ENCODE results near the gene OR6C75.
"Not testable (repeated sequence)": the region's sequence is repeated elsewhere in the genome, so short reads cannot be mapped to it uniquely, and the experiment has no call there.

The OR6C75 gene

DNA sequence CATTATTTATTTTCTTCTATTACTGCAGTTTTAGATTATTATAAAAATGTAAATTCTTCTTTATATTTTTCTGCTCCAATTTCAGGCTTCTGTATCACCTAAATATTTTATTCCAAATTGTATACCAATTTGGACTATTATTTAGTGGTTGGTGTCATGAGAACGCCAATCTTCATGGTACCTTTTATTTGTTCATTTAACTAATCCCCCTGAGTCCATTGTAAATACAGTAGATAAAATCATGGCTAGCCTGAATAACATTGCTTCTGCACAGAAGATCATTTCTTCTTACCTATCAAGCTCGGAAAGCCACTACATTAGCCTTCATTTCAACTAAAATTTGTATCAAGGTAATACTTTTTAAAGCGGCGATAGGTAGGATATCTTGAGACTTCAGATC is at the start of gene OR6C75:
TSS of gene OR6C75 (plus strand) at position 301 of the 400 bp plus-strand sequence. CDS start 2,136 bp downstream, outside the sequence.
- DNase-seq: no peak

- DNase-seq: no peak
Measured at GRCh38 chr12:55314043-55314442, 48.7 kb upstream of the OR6C75 start, which contains the start of gene OR6C1. OR6C1 (plus strand) TSS chr12:55314343; CDS start chr12:55320600, 6,257 bp downstream.

- DNase-seq: no peak
Measured at GRCh38 chr12:55320201-55320600, 42.6 kb upstream of the OR6C75 start.

GRCh38 chr12:55325801-55326200 is 37.0 kb upstream of the OR6C75 start:
- DNase-seq: not testable (repeated sequence)

GRCh38 chr12:55330446-55330845 is 32.3 kb upstream of the OR6C75 start, which contains the start of gene OR6C3:
OR6C3 (plus strand) TSS chr12:55330746; CDS start chr12:55331701, 955 bp downstream.
- no peak for DNase-seq

DNA sequence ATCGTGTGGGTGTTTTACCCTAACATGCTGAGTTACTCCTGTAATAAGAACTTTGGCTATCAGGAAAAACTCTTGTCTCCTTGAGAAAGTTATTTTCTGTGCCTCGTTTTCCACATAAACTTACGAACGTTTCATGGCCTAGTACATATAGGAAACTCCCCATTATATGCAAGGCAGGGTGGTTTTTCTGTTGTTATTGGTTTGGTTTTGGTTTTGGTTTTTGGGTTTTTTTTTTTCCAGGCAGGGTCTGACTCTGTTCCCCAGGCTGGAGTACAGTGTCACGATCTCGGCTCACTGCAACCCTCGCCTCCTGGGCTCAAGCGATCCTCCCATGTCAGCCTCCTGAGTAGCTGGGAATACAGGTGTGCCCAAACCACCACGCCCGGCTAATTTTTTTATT is 26.8 kb upstream of the OR6C75 start:
- DNase-seq: no peak

GRCh38 chr12:55355338-55355737 is 7.4 kb upstream of the OR6C75 start:
- not testable (repeated sequence) for DNase-seq

GRCh38 chr12:55365086-55365485 is 2.3 kb downstream of the OR6C75 start:
- no peak for DNase-seq

DNA sequence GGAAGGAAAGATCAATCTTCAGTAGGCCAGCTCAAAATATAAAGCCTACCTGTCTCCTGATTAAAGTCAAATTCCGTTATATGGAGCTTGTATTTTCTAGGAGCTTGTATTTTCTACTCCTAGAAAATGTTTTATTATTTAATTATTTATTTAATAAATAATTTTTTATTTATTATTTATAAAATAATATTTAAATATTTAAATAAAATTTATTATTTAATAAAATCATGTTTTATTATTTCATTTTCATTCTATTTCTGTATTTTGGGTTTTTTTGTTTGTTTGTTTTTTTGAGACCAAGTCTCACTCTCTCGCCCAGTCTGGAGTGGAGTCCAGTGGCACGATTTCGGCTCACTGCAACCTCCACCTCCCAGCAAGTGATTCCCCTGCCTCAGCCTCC is 9.7 kb downstream of the OR6C75 start:
- DNase-seq: no peak

DNA sequence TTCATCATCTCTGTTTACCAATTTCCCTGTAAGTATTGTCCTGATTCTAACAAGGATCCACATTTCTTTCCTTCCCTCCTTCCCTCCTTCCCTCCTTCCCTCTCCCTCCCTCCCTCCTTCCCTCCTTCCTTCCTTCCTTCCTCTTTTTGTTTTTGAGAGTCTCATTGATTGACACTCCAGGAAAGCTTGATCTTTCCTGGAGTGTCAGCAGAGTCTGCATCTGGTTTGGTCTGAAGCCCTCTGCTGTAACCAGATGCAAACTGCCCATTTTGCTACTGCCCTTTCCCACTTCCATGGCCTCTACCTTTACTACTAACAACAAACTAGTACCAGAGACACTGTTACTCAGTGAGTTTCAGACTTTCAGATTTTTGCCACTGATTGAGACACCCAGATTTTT is 23.1 kb downstream of the OR6C75 start:
- no peak for DNase-seq

GRCh38 chr12:55392032-55392795 is 29.4 kb downstream of the OR6C75 start:
- no peak for DNase-seq

GRCh38 chr12:55396326-55396725 is 33.6 kb downstream of the OR6C75 start:
- DNase-seq: no peak

DNA sequence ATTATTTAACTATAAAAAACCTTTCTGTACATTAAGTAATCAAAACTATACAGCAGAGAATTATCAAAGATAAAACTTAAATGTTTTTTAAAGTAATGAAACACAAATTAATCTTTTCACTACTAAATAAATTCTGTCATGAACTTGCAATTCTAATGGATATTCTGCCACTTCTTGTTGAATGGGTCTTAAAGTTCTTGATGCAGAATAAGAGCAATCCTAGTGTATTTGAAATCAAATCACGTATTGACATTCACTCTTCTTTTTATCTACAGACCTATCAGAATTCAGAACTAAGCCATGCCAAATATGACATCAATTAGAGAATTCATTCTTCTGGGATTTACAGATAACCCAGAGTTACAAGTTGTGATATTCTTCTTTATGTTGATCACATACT is 37.5 kb downstream of the OR6C75 start, which contains the start of gene OR6C65:
TSS of gene OR6C65 (plus strand) at position 301 of the 400 bp plus-strand sequence. CDS start at position 301, 0 bp downstream.
- no peak for DNase-seq

DNA sequence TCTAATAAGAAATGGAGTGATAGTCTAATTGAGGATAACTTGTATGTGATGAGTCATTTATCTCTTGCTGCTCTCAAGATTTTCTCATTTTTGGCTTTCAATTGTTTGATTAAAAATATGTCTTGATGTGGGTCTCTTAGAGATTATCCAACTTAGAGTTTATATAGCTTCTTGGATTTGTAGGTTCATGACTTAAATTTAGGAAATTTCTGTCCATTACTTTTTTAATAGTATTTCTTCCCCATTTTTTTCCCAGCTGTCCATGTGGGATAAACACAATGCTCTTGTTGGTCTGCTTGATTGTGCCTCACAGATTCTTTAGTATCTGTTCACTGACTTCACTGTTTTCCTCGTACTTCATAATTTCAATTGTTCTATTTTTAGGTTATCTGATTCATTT is 45.1 kb downstream of the OR6C75 start:
- no peak for DNase-seq

- not testable (repeated sequence) for DNase-seq
Measured at GRCh38 chr12:55409133-55409532, 46.4 kb downstream of the OR6C75 start.

- not testable (repeated sequence) for DNase-seq
Measured at GRCh38 chr12:55412138-55412537, 49.4 kb downstream of the OR6C75 start.

DNA sequence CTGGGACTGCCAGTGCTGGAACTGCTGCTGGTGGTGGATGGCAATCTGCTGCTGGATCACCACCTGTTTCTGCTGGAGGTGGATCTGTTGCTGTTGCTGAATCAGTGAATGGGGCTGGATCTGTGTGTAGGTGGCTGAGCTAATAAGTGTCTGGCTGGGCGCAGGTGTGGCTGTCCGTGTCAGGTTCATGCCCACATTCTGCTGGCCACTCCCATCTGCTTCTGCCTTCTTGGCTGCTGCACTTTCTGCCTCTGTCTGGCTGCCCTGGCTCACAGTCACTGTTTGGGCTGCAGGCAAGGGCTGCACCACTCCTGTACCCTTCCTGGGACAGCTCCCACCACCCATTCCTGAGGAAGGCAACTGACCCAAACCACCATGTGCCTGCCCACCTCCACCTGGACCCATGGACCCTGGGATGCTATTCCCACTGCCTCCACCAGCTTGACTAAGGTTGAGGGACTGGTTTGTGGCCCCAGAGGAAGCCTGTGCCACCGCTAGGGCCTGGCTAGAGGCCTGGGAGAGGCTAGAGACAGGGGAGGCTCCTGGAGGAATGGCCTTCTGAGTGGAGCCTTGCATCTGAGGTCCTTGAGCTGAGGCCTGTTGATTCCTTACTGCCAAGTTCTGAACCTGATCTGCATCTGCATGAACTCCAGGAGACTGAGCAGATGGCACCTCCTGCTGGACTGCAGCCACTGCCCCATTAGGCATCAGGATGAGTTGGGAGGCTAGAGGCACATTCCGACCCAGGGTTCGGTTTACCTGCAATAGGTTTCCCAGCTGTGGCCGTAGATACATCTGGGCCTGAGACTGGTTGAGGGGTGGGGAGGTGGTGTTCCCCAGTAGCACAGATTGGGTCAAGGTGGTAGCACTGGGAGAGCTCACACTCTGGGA is 51.0 kb downstream of the OR6C75 start:
- not testable (repeated sequence) for DNase-seq

- DNase-seq: not testable (repeated sequence)
Measured at GRCh38 chr12:55414396-55414823, 51.6 kb downstream of the OR6C75 start.

- DNase-seq: not testable (repeated sequence)
Measured at GRCh38 chr12:55414889-55415288, 52.1 kb downstream of the OR6C75 start.

GRCh38 chr12:55416961-55417360 is 54.2 kb downstream of the OR6C75 start:
- DNase-seq: no peak

All from NCI-H1436 (cell line).